ENCODE measurements around the gene NTHL1. TPM values are rescaled to one million over a fixed set of nuclear protein-coding genes. Genes with fewer than 3 reads are reported as not detected.
A peak's percentile ranks its signal among the peaks of the same experiment; 100 is the strongest.

The NTHL1 gene
- total RNA-seq, 1 experiment from 2014 or later: 52.0 TPM

DNA sequence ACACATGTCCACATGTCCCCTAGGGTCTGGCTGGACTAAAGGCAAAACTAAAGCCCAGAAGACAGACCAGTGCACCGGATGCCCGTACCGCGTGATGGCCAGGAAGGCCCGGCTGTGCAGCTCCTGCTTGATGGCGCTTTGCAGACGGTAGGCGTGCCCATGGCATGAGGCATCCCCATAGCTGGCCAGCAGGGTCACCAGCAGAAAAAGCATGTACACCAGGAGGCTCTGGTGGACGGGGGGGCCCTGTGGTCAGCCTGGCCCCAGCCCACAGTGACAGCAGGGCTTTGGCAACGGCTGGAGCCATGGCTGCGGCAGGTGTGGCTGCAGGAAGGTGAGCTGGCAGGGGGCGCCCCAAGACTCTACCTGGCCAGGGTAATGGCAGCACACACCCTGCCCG, 45.2 kb upstream of the NTHL1 start:
- peak overlapping the region in 1 of 2 experiments; percentile 35; a peak in 1 of 5 replicates for H3K4me3 Mint-ChIP-seq

More for the DNA sequence above, 45.2 kb upstream of the NTHL1 start:
- H3K9ac ChIP-seq (ENCODE audit: extremely low read depth, insufficient read length, low read length): no peak overlapping the region
- H3K23me2 ChIP-seq (ENCODE audit: insufficient read length, low read depth, low read length, poor library complexity, severe bottlenecking): no peaks in the 10 kb centered on the region
- H4K5ac ChIP-seq (ENCODE audit: insufficient read length, low read depth, low read length): no peak overlapping the region
- no peak overlapping the region for H4K91ac ChIP-seq (ENCODE audit: insufficient read length, low read depth, low read length)
- no peak overlapping the region for H2AFZ ChIP-seq (ENCODE audit: low read length)
- no peak for DNase-seq
- no peak overlapping the region for H3T11ph ChIP-seq (ENCODE audit: low read length)
- no peak overlapping the region for H3K23ac ChIP-seq (ENCODE audit: insufficient read length, low read depth, low read length)
- H2BK12ac ChIP-seq (ENCODE audit: insufficient read length, low read depth, low read length): no peak overlapping the region
- no peaks in the 10 kb centered on the region for H3K79me1 ChIP-seq (ENCODE audit: insufficient read depth, low read depth, low read length, poor library complexity, severe bottlenecking)
- Mint-ChIP-seq H3K27me3 (ENCODE audit: low read depth) (no peaks in the 10 kb centered on the region), H3K36me3 (ENCODE audit: insufficient read depth in 1 of 3, low read depth in 3 of 3) (peaks cover 0 to 24% (median 21%) of the 10 kb centered on the region in 3 experiments; a peak in 6 of 7 replicates), H3K4me1 (no peaks in the 10 kb centered on the region), H3K27ac (no peak overlapping the region; a peak in 1 of 7 replicates), H3K9me3 (no peaks in the 10 kb centered on the region)
- H4K20me1 ChIP-seq (ENCODE audit: control insufficient read depth, insufficient read depth, insufficient read length): no peaks in the 10 kb centered on the region
- H3K9me3 ChIP-seq (ENCODE audit: control insufficient read depth, low read depth, low read length): no peaks in the 10 kb centered on the region
- no peak overlapping the region for H2AK5ac ChIP-seq (ENCODE audit: insufficient read length, low read length)
- TF ChIP-seq, protein P1, sequence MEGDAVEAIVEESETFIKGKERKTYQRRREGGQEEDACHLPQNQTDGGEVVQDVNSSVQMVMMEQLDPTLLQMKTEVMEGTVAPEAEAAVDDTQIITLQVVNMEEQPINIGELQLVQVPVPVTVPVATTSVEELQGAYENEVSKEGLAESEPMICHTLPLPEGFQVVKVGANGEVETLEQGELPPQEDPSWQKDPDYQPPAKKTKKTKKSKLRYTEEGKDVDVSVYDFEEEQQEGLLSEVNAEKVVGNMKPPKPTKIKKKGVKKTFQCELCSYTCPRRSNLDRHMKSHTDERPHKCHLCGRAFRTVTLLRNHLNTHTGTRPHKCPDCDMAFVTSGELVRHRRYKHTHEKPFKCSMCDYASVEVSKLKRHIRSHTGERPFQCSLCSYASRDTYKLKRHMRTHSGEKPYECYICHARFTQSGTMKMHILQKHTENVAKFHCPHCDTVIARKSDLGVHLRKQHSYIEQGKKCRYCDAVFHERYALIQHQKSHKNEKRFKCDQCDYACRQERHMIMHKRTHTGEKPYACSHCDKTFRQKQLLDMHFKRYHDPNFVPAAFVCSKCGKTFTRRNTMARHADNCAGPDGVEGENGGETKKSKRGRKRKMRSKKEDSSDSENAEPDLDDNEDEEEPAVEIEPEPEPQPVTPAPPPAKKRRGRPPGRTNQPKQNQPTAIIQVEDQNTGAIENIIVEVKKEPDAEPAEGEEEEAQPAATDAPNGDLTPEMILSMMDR (conservative IDR thresholded peaks at IDR 0.05): no peak
- H3K18ac ChIP-seq (ENCODE audit: insufficient read length, low read depth, low read length): no peak overlapping the region
- H2BK20ac ChIP-seq (ENCODE audit: low read depth, low read length, poor library complexity, severe bottlenecking): no peak overlapping the region
- no peaks in the 10 kb centered on the region for H3K4me1 ChIP-seq (ENCODE audit: insufficient read depth, low read length)
- H3K79me2 ChIP-seq (ENCODE audit: insufficient read depth, low read length): no peaks in the 10 kb centered on the region
- no peak overlapping the region for H3K27ac ChIP-seq (ENCODE audit: insufficient read length, low read depth, low read length)
- no peak overlapping the region for H3K56ac ChIP-seq (ENCODE audit: insufficient read length, low read depth, low read length)
- no peak overlapping the region for H3K14ac ChIP-seq (ENCODE audit: insufficient read depth, low read length)
- no peak overlapping the region for H4K8ac ChIP-seq (replicated peaks; ENCODE audit: insufficient read length, low read depth, low read length)
- H2BK5ac ChIP-seq (ENCODE audit: insufficient read length, low read length): no peak overlapping the region
- no peak overlapping the region for H2BK120ac ChIP-seq (ENCODE audit: low read depth, low read length, poor library complexity, severe bottlenecking)
- H3K4ac ChIP-seq (ENCODE audit: low read depth, low read length): no peak overlapping the region
- WGBS (ENCODE audit: extremely low coverage, insufficient read length, low lambda C conversion rate): no CpG with 5 or more reads among the region's 13 CpGs
- no peaks in the 10 kb centered on the region for H3K27me3 ChIP-seq (ENCODE audit: insufficient read depth, low read length)
- no peak overlapping the region for H2BK15ac ChIP-seq (ENCODE audit: low read depth, low read length)
- H3K4me2 ChIP-seq (ENCODE audit: insufficient read depth, insufficient read length, low read length): no peak overlapping the region
